Stimulated activated CD8-positive, alpha-beta memory T cell treated with anti-CD3 and anti-CD28 coated beads, Interleukin-15, amount 100 ng/mL, for 4 hours (primary cell): ENCODE data around the gene EMC8.

Experiments
- DNase-seq, 2 donors: peaks; one replicate each; pipeline ENCODE4 v3.0.0-alpha.2; 2020; ENCODE audit warnings: low read depth in 2 of 2

The EMC8 gene

DNA sequence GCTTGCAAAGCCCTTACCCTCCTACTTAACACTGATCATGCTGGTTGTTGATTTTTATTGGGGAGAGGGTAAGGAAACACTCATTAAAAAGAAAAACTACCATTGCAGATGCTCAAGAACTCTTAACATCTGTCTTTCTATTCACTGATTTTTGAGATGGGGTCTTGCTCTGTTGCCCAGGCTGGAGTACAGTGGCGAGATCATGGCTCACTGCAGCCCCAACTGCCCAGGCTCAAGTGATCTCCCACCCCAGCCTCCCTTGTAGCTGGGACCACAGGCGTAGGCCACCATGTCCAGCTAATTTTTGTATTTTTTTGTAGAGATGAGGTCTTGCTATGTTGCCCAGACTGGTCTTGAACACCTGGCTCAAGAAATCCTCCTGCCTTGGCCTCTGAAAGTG lies 14.5 kb downstream of the EMC8 start:
- no peak for DNase-seq

DNA sequence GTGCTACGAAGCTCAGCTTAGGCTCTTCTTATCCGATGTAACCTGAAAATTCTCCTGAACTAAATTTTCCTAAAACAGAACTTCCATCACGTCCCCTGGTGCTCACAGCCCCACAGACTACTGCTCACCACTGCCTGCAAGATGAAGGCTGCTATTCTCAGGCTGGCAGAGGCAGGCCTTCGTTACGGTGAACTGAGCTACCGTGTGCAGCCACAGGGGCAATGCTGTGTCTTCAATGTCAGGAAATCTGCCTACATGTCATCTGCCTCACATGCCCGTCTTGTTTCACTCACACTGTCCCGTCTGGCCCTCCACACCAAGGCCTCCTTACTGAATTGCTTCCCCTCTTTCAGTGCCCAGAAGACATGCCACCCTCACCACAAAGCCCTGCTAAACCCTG lies 15.9 kb downstream of the EMC8 start:
- no peak for DNase-seq

DNA sequence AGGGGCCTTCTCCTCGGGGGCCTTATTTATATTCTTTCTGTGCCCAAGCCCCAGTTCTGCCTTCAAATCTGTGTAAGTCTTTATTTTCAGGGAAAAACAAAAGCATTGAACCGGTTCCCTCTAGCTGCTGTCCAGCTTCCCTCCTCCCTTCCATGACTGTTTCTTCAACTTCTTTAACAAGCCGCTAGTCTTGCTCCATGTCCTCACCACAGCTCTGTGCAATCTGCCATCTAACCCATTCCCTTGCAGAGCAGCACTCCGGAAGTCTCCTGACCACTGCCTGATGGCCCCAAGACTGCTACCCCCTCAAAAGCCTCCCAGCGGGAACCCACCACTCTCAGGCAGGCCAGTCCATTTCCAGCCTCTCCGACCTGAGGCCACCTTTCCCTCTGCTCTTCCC lies 16.9 kb downstream of the EMC8 start:
- no peak for DNase-seq

DNA sequence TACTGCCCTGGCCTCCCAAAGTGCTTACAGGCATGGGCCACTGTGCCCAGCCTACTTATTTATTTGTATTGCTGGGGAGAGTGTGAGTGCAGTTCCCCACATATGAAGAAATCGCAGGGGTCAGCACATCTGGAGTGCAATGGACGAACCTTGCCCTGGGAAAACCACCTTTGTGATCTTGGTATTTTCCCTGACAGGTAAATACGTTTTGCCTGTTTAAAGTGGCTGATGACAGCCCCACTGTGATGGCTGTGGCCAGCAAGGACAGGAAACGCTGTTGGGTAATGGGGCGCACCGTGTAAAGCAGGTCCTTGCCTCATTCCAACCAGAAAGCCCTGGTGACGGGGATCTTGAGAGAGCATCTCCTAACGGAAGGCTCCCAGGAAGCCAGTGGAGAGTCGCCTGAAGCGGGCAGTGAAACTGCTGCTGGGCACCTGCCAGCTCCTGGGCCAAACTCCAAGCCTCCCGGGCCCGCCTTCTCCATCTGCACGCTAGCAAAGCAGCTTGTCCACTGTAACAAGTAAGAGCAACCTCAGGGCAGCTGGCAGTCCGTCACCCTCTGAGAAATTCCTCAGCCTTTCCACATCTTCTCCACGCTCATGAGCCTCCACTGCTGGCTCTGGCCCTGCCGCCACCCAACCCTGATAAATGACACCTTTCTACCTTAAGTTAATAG lies 17.5 kb downstream of the EMC8 start:
- DNase-seq = no peak

GRCh38 chr16:85781156-85781555 lies 18.2 kb downstream of the EMC8 start:
- DNase-seq = no peak

GRCh38 chr16:85780281-85780680 lies 19.1 kb downstream of the EMC8 start:
- DNase-seq = no peak

DNA sequence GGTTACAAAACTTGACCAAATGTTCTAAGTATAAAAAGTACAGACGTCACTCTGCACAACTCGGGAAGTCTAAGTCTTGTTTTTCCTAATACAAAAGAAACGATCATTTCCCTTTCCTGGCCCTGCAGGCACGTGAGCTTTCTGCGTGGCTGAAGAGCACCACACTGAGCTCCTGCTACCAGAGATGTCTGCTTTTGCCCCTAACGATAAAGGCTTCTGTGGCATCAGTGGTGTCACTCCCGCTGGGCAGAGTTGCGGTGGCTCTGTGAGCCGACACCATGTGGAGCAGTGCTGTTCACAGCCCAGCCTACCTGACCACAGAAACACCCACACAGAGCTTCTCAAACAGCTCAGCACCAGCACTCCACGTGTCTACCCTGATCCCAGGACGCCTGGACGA lies 20.5 kb downstream of the EMC8 start:
- peak in 1 of 2 donors; percentile 17 for DNase-seq

GRCh38 chr16:85777583-85778310 lies 21.6 kb downstream of the EMC8 start:
- DNase-seq = no peak

GRCh38 chr16:85774811-85775210 lies 24.5 kb downstream of the EMC8 start:
- DNase-seq = no peak

GRCh38 chr16:85774136-85774535 lies 25.2 kb downstream of the EMC8 start:
- no peak for DNase-seq

- no peak for DNase-seq
These were observed 26.3 kb downstream of the EMC8 start for GRCh38 chr16:85773044-85773443.

DNA sequence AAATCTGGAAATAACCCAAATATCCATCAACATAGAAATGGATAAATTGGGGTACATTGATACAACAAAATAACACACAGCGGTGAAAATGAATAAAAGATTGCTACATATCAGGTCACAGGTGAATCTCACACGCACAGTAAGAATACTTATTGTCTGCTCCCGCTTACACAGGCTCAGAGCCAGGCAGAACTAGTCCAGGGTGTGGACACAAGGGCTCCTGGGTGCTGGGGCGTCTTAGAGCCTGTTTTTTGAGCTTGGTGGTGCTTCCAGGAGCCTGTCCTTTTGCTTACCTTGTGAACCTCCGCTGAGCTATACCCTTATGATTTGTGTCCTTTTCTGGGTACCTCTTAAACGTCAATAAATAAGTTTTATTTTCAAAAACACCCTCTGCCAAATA lies 28.6 kb downstream of the EMC8 start:
- no peak for DNase-seq

DNA sequence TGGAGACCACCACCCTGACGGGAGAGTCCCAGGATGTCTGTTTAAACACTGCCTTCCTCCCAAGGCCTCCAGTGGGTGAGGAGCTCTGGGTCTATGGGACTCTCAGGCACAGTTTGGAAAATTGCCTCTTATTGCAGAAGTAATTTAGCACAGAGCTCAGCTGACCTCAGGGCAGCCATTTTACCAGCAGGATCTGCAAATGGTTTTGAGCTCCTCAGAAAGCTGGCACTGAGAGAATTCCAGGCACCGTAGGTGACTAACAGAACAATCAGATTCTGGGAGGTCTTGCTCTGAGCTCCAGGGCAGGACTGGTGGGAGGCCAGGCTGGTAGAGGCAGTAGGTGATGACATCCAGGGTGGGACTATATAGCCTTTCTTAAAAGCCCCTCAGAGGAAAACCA lies 31.1 kb downstream of the EMC8 start:
- no peak for DNase-seq

DNA sequence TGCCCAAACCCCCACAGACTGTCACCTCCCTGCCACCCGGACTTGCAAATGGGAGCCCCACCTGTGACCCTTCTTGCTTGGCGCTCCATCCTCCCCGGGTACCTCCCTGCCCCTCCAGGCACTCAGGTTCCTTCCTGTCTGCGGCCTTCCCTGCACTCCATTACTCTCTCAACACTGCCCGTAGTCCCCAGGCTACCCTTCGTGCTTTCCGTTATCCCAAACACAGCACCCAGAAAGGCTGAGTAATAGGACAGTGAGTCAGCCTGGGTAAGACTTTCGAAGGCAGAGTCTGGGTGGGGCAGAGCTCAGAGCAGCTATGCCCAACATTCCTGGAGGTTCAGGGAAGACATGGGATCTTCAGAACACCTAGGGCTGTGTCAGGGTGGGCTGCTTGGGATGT lies 31.8 kb downstream of the EMC8 start:
- no peak for DNase-seq

DNA sequence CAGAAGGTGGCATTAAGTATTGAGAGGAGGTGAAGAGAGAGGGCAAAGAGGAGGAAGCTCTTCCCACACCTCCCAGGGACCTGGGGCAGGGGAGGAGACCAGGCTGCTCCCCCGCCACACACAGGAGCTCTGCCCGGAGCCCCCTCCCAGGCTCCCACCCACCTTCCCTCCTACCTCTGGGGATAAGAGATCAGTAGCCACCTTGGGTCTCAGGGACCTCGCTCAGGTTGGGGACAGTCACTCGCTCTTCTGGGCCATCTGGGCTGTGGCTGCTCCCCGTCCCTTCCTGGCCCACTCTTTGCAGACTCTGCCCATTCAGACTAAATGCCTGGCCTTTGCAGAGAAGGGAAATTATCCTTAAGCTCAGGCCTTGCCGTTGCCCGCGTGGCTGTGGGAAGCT lies 33.6 kb downstream of the EMC8 start:
- DNase-seq = no peak

GRCh38 chr16:85765211-85765610 lies 34.1 kb downstream of the EMC8 start:
- no peak for DNase-seq

- DNase-seq = no peak
These were observed 35.7 kb downstream of the EMC8 start for GRCh38 chr16:85763616-85764015.

GRCh38 chr16:85762970-85763369 lies 36.4 kb downstream of the EMC8 start:
- DNase-seq = no peak

- DNase-seq = no peak
These were observed 37.5 kb downstream of the EMC8 start for GRCh38 chr16:85761861-85762260.

DNA sequence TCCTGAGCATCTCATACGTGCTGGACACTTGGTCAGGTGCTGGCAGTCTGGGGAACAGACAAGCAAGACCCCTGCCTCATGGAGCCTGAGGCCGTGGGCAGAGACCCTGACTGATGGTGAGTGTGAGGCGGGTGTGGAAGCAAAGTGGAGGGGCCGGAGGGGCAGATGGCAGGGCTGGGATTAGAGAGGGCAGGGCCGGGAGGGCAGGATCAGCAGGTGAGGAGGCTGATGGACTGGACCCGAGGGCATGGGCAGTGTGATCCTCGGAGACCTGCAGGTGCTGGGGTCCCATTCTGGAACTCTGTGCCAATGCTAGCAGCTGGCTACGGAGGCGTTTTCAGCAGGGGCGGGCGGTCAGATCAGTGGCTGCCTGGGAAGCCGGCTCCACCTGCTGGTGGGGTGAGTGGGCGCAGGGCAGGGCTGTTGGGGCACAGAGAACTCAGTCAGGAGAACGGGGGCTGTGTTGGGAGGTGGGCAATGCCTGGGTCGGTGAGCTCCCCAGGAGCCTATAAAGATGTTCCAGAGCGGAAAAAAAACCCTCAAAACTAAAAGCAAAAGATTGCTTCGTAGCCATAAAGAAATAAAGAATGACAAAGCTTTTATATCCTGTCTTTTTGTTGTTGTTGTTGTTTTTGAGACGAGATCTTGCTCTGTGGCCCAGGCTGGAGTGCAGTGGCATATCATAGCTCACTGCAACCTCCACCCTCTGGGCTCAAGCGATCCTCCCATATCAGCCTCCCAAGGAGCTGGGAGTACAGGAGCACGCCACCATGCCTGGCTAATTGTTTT lies 39.5 kb downstream of the EMC8 start:
- DNase-seq = no peak

GRCh38 chr16:85759136-85759535 lies 40.2 kb downstream of the EMC8 start:
- no peak for DNase-seq

DNA sequence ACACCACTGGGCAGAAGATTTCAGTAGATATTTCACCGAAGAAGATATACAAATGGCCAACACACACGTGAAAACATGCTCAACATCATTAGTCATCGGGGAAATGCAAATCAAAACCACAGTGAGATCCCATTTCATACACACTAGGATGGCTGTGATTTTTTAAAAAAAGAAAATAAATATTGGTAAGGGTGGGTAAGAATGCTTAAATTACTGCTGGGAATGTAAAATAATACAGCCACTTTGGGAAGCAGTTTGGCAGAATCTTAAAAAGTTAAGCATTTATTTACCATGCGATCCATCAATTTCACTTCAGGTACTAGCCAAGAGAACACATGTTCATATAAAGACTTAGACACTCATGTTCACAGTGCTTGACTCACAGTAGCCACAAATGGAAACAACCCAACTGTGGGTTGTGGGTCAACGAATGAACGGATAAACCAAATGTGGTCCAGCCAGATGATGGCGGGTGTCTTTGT lies 42.0 kb downstream of the EMC8 start:
- DNase-seq = no peak
